ENCODE results near the gene COL8A2. TPM values are rescaled to one million over a fixed set of nuclear protein-coding genes. Genes with fewer than 3 reads are reported as not detected.

The COL8A2 gene
- total RNA-seq, 1 donor from 2014 or later, result not detected

DNA sequence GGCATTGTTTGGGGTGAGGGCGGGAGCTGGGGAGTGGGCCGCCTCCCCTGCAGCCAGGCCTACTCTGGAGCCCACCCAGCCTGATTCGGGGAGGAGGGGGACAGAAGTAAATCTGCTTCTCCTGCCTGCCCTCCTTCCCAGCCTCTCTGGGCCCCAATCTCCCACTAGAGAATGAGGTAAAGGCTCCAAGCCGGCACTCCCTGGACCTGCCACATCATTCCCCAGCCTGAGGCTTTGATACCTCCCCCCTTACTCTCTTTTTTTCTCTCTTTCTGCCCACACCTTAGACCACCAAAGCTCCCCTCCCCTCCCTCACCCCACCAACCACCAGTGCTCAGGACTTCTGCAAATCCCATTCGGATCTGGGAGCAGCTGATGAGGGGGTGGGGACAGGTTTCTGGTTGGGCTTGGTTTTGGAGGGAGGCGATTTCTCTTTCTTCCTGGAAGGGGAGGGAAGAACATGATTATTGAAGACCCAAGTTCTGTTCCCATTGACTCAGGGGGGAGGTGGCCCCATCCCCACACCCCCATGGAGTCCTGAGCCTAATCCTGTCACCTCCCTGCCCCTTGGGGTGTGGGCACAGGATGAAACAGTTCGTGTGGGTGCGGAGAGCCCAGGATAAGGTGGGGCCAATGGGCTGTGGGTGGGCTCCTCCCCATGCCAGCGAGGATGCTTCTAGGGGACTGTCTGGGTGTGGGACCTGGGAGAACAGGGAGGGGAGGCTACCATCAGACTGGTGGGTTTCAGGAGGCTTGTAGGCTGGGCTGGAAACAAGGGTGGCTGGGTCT is 32.3 kb upstream of the COL8A2 start:
- Mint-ChIP-seq H3K4me1 (ENCODE audit: low read depth, unreplicated experiment) (peaks cover 32% of the 10 kb centered on the region), H3K9me3 (ENCODE audit: unreplicated experiment) (peaks cover 3% of the 10 kb centered on the region)

DNA sequence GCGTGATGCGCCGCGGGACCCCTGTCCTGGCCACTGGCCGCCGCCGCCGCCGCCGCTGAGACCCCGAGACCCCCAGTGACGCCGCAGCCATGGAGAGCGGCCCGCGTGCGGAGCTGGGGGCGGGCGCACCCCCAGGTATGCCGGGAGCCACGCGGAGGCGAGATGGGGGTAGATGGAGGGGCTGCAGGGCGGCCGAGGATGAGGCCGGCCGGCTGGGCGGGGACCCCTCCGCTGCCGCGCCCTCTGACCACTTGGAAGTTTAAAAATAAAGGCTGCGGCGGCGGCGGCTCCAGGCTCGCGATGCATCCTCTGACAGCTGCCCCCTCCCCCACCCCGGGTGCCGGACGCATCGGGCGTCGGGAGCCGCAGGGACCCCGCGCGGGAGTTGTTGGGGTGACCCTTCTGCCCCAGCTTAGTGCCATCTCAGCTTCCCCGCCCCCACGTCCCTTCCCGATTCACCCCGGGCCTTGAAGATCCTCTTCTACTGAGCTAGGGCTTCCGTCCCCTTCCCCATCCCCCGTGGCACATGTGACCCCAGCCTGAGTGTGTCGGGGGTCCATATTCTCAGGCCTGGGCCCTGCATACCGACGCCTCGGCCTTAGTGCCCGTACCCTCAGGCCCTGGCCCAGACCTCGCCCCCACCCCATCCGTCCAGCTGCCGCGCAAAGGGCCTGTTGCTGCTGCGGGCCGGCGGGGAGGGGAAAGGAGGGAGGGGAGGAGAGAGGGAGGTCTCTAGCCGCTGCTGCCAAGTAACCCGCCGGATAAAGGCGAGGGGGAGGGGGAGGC is 31.5 kb upstream of the COL8A2 start:
- TF ChIP-seq, protein P1, sequence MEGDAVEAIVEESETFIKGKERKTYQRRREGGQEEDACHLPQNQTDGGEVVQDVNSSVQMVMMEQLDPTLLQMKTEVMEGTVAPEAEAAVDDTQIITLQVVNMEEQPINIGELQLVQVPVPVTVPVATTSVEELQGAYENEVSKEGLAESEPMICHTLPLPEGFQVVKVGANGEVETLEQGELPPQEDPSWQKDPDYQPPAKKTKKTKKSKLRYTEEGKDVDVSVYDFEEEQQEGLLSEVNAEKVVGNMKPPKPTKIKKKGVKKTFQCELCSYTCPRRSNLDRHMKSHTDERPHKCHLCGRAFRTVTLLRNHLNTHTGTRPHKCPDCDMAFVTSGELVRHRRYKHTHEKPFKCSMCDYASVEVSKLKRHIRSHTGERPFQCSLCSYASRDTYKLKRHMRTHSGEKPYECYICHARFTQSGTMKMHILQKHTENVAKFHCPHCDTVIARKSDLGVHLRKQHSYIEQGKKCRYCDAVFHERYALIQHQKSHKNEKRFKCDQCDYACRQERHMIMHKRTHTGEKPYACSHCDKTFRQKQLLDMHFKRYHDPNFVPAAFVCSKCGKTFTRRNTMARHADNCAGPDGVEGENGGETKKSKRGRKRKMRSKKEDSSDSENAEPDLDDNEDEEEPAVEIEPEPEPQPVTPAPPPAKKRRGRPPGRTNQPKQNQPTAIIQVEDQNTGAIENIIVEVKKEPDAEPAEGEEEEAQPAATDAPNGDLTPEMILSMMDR (IDR thresholded peaks at IDR 0.05; ENCODE audit: partially characterized antibody, unreplicated experiment), result no peak

More for the DNA sequence above, 32.3 kb upstream of the COL8A2 start:
- no peak for DNase-seq
- Mint-ChIP-seq H3K27ac (ENCODE audit: unreplicated experiment) (peak overlapping the region; percentile 75), H3K27me3 (ENCODE audit: unreplicated experiment) (peaks cover 18% of the 10 kb centered on the region), H3K4me3 (ENCODE audit: unreplicated experiment) (peak overlapping the region; percentile 87), H3K36me3 (ENCODE audit: unreplicated experiment) (no peaks in the 10 kb centered on the region)
- TF ChIP-seq, protein P1 (IDR thresholded peaks at IDR 0.05; ENCODE audit: partially characterized antibody, unreplicated experiment), result no peak

DNA sequence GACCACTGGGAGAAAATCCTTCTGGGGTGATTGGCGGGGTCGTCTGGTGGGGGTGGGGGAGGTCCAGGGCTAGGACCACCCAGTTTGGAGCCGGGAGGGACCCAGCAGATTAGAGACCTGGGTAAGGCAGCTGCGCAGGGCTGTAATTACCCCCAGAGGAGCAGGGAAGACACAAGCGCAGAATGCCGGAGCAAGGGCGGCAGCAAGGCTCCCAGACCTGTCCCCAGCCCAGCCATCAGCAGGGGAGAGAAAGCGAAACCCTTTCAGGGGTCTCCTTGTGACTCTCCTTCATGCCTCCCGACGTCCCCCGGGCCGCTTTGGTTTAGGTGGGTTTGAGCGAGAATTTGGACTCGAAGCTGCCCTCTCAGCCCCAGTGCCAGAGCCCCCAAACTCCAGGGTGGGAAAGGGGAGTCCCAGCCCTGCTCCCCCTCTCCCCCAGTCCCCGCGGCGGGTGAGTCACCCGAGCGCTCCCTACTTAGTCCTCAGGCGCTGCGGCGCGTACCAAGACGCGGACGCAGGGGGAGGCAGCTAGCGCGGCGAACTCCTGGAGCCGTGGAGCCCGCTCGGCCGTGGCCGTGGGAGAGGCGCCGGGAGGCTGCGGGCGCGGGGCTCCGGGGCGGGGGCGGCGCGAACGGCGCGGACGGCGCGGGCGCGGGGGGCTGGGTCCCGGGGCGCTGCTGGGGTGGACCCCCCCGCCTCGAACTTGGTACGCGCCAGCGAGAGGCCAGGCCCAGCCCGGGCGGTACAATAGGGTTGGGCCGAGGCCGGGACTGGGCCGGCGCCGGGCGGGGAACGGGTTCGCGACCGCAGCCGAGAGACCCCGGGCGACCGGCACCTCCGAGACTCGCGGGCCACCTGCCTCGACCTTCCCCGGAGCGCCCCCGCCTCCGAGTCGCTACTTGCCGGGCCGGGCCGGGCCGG is 30.6 kb upstream of the COL8A2 start, which contains the start of gene MAP7D1:
Gene MAP7D1, plus strand, starts transcription at position 753 of the 921 bp plus-strand sequence. CDS start 258 bp downstream, outside the sequence.
- TF ChIP-seq, protein P1 (IDR thresholded peaks at IDR 0.05; ENCODE audit: partially characterized antibody, unreplicated experiment), result no peak
- peaks cover 27% of the 10 kb centered on the region for H3K4me1 Mint-ChIP-seq (ENCODE audit: low read depth, unreplicated experiment)
- peaks cover 5% of the 10 kb centered on the region for H3K9me3 Mint-ChIP-seq (ENCODE audit: unreplicated experiment)
- no peaks in the 10 kb centered on the region for H3K36me3 Mint-ChIP-seq (ENCODE audit: unreplicated experiment)
- peaks cover 18% of the 10 kb centered on the region for H3K27me3 Mint-ChIP-seq (ENCODE audit: unreplicated experiment)
- H3K4me3 Mint-ChIP-seq (ENCODE audit: unreplicated experiment), result peak within 1 kb of the TSS; percentile 87
- DNase-seq, result peak; percentile 79
- peak within 1 kb of the TSS; percentile 92 for H3K27ac Mint-ChIP-seq (ENCODE audit: unreplicated experiment)

More for the DNA sequence above, 31.5 kb upstream of the COL8A2 start:
- Mint-ChIP-seq H3K36me3 (ENCODE audit: unreplicated experiment) (no peaks in the 10 kb centered on the region), H3K4me3 (ENCODE audit: unreplicated experiment) (peak overlapping the region; percentile 87), H3K4me1 (ENCODE audit: low read depth, unreplicated experiment) (peaks cover 33% of the 10 kb centered on the region), H3K27me3 (ENCODE audit: unreplicated experiment) (peaks cover 16% of the 10 kb centered on the region), H3K27ac (ENCODE audit: unreplicated experiment) (peak overlapping the region; percentile 92), H3K9me3 (ENCODE audit: unreplicated experiment) (peaks cover 3% of the 10 kb centered on the region)
- peak; percentile 85 for DNase-seq

DNA sequence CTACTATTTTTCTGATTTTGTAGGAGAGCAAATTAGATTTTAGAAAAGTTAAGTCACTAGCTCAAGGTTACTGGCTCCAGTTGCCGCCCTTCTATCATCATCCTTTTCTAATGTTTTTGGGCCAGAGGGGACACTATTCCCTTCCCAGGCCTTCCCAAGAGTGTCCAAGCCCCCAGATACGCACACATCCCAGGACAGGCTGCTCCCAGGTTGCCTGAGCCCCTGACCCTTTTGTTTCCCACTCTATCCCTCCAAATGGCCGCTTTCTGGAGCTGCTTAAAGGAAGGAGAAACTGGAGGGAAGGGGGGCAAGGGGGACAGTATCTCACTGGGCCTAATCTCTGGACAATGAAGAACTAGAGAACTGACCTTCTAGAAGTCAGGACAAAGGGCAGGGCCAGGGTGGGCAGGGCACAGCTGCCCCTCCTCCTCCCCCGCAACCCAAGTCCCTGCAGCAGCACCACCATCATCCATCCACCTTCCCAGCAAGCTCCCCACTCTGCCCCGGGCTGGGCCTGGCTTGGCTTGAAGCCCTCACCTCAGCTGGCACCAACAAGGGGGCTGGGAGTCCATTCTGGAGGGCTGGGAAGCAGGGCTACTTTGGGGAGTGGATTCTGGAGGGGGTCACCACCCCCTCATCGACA is 29.9 kb upstream of the COL8A2 start:
- TF ChIP-seq, protein P1 (IDR thresholded peaks at IDR 0.05; ENCODE audit: partially characterized antibody, unreplicated experiment), result no peak
- Mint-ChIP-seq H3K36me3 (ENCODE audit: unreplicated experiment) (no peaks in the 10 kb centered on the region), H3K4me1 (ENCODE audit: low read depth, unreplicated experiment) (peaks cover 34% of the 10 kb centered on the region), H3K27ac (ENCODE audit: unreplicated experiment) (peak overlapping the region; percentile 77), H3K4me3 (ENCODE audit: unreplicated experiment) (peak overlapping the region; percentile 75), H3K27me3 (ENCODE audit: unreplicated experiment) (peaks cover 20% of the 10 kb centered on the region), H3K9me3 (ENCODE audit: unreplicated experiment) (peaks cover 7% of the 10 kb centered on the region)
- DNase-seq, result peak; percentile 41

All from glutamatergic neuron (in vitro differentiated cells).